IPS-18a (cell line): ENCODE results near the gene CDC7.

Experiments
- H3K27ac ChIP-seq: one replicate; pipeline ENCODE4 v1.5.1; 2013; ENCODE audit warnings: low read length
- H3K27me3 ChIP-seq: one replicate; pipeline ENCODE4 v1.6.1; 2013; ENCODE audit warnings: mild to moderate bottlenecking, low read length; ENCODE audit not compliant: control insufficient read depth, insufficient read depth
- H3K36me3 ChIP-seq: one replicate; pipeline ENCODE4 v1.6.1; 2013; ENCODE audit warnings: low read depth, low read length; ENCODE audit not compliant: control insufficient read depth
- H3K4me1 ChIP-seq: one replicate; pipeline ENCODE4 v1.6.1; 2013; ENCODE audit warnings: low read depth, low read length; ENCODE audit not compliant: control insufficient read depth
- H3K4me3 ChIP-seq: one replicate; pipeline ENCODE4 v1.5.1; 2013; ENCODE audit warnings: low read length
- H3K9ac ChIP-seq: one replicate; pipeline ENCODE4 v1.6.1; 2013; ENCODE audit warnings: mild to moderate bottlenecking, low read length, moderate library complexity
- H3K9me3 ChIP-seq: one replicate; pipeline ENCODE4 v1.6.1; 2013; ENCODE audit warnings: low read depth, low read length; ENCODE audit not compliant: control insufficient read depth

Gene CDC7

DNA sequence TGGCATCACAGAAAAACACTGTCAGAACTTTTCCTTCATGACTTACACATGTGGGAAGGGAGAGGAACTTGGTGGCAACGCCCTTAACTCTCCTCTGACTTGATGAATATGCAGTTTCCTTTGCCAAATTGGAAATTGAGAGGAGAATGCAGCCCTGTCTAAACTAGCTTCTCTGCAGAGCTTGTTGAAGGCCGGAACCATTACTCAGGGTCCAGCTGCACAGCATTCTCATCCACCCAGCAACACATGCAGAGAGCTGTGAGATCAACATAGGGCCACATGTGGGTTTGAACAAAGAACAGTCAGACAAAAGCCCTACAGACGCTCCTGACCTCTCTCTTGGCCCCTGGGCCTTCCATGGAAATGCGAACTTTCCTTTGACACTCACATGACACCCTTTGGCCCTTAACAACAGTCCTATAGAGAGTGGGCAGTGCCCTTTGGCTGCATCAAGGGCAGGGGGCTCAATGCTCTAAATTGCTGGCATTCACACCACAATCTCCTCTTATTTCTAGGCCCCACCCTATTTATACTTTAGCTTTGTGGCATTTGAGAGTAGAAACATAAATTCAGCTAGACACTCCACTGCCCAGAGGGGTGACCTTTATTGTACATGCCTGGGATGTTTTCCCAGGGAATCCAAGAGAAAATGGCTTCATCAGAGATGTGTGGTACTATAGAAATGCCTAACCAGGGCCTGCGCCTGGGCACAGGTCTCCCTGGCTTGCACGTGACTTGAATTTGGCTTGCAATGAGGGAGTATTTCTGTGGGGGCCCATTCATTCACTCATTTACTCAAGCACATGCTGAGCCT lies 64.4 kb downstream of the CDC7 start:
- Histone ChIP-seq H3K9me3 (peaks cover 4% of the 10 kb centered on the region), H3K9ac (no peak overlapping the region), H3K4me1 (peaks cover 12% of the 10 kb centered on the region), H3K27ac (no peak overlapping the region), H3K4me3 (no peak overlapping the region), H3K27me3 (no peaks in the 10 kb centered on the region), H3K36me3 (no peaks in the 10 kb centered on the region)

DNA sequence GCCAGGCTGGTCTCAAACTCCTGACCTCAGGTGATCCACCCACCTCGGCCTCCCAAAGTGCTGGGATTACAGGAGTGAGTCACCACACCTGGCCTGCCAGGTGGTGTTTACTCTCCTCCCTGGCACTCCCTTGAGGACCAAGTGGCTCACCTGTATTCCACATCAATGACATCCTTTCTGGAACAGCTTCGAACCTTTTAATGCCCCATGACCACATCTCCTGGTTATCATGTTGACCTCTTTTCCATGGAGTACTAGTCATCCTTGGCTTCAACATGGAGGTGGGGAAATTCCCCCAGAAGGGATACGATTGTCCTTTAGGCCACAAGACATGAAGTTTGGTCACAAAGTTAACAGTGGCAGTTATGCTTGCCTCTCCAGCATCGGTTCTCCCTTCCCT lies 66.9 kb downstream of the CDC7 start:
- H3K36me3 ChIP-seq, result no peaks in the 10 kb centered on the region
- H3K4me3 ChIP-seq, result no peak overlapping the region
- H3K9ac ChIP-seq, result no peak overlapping the region
- H3K4me1 ChIP-seq, result peaks cover 12% of the 10 kb centered on the region
- peaks cover 4% of the 10 kb centered on the region for H3K9me3 ChIP-seq
- no peaks in the 10 kb centered on the region for H3K27me3 ChIP-seq
- H3K27ac ChIP-seq, result no peak overlapping the region

DNA sequence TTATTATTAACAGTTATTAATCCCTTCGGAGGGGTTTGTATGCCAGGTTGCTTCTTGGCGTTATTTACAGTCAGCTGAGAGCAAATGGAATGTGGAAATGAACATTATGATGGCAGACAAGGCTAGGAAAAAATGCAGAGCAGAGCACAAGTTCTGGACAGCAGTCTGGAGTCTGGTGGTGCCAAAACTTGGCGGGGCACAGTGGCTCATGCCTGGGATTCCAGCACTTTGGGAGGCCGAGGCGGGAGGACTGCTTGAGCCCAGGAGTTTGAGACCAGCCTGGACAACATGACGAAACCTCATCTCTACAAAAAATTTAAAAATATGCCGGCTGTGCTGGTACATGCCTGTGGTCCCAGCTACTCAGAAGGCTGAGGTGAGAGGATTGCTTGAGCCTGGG lies 67.6 kb downstream of the CDC7 start:
- no peaks in the 10 kb centered on the region for H3K27me3 ChIP-seq
- peaks cover 12% of the 10 kb centered on the region for H3K4me1 ChIP-seq

DNA sequence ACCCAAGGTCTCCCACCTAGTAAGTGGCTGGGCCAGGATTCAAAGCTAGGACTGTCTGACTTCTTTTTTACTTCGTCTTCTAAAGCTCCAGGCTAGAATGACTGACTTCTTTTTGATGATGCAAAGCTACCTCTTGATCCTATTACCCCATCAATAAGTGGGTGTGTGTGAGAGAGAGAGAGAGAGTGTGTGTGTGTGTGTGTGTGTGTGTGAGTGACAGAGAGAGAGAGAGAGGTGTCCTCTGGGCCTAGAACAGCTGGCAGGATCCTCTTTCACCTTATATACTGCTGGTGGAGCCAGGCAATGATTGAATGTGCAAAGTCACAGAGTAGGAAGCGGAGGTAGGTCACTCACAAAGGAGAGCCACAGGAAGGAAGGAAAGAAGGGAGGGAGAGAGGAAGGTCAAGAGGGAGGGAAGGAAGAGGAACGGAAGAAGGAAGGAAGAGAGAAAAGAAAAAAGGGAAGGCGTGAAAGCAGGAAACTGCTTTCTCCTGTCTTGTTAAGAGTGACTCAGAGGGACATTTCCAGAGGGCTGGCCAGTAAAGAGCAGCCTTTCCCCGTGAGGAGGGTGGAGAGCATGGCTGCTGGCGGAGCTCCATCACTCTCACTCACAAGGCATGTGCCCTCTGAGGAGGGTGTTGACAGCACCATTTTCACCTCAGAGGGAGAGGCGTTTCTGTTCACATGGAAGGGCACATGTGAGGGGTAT lies 68.9 kb downstream of the CDC7 start:
- H3K9ac ChIP-seq, result no peak overlapping the region
- peaks cover 11% of the 10 kb centered on the region for H3K4me1 ChIP-seq
- no peaks in the 10 kb centered on the region for H3K36me3 ChIP-seq
- H3K9me3 ChIP-seq, result no peaks in the 10 kb centered on the region
- no peak overlapping the region for H3K27ac ChIP-seq
- no peaks in the 10 kb centered on the region for H3K27me3 ChIP-seq
- H3K4me3 ChIP-seq, result no peak overlapping the region

More for the DNA sequence above, 67.6 kb downstream of the CDC7 start:
- H3K4me3 ChIP-seq, result no peak overlapping the region
- H3K27ac ChIP-seq, result no peak overlapping the region
- no peaks in the 10 kb centered on the region for H3K36me3 ChIP-seq
- no peak overlapping the region for H3K9ac ChIP-seq
- H3K9me3 ChIP-seq, result peaks cover 4% of the 10 kb centered on the region

DNA sequence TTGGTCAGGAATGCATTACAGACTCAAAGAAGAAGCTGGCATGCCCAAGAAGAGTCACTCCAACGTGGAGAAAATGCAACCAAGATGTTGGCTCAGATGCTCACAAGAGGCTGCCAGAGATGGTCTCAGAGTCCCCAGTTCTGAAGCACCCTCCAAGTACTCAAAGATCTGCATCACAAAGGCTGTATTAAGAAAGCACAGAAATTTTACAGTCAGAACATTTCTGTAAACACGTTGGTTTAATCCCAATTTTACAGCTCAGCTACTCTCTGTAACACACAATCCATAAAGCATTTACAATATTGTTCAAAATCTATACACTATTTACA lies 69.4 kb downstream of the CDC7 start:
- H3K9ac ChIP-seq, result no peak overlapping the region
- no peak overlapping the region for H3K27ac ChIP-seq
- H3K4me1 ChIP-seq, result peaks cover 6% of the 10 kb centered on the region
- H3K9me3 ChIP-seq, result no peaks in the 10 kb centered on the region
- H3K36me3 ChIP-seq, result no peaks in the 10 kb centered on the region
- H3K27me3 ChIP-seq, result no peaks in the 10 kb centered on the region
- no peak overlapping the region for H3K4me3 ChIP-seq

DNA sequence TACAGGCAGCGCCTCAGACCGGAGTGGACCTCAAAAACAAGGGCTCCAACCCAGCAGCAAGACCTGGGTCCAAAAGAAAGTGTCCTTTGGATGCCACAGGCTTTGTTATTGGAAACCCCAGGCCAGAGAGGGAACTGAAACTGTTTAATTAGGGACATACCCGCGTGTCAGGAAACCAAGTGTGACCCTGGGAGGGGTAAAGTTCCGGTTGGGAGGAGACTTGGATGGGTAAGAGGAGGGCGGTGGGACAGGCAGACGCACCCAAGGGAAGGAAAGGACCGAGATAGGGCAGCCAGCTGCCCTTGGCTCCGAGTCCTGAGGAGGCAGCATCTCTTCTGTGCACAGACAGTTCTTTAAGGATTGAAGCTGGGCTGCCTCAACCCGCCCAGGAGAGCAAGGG lies 71.4 kb downstream of the CDC7 start:
- H3K27ac ChIP-seq, result no peak overlapping the region
- H3K4me1 ChIP-seq, result no peaks in the 10 kb centered on the region
- no peak overlapping the region for H3K9ac ChIP-seq
- H3K9me3 ChIP-seq, result no peaks in the 10 kb centered on the region
- H3K27me3 ChIP-seq, result no peaks in the 10 kb centered on the region
- H3K36me3 ChIP-seq, result no peaks in the 10 kb centered on the region
- H3K4me3 ChIP-seq, result no peak overlapping the region
